Dedifferentiated amniotic fluid mesenchymal stem cell (primary cell): ENCODE measurements around the gene TENM4.

Experiments used
- DNase-seq: peaks from one replicate; pipeline ENCODE4 v3.0.0-alpha.2; 2016; ENCODE audit errors: extremely low spot score

Gene TENM4

GRCh38 chr11:78812513-78813293 is 628.1 kb downstream of the TENM4 start:
- DNase-seq: no peak

- no peak for DNase-seq
Measured at GRCh38 chr11:78810559-78811009, 630.2 kb downstream of the TENM4 start.

GRCh38 chr11:78809931-78810541 is 630.8 kb downstream of the TENM4 start:
- DNase-seq: no peak

- no peak for DNase-seq
Measured at GRCh38 chr11:78808923-78809322, 631.9 kb downstream of the TENM4 start.

DNA sequence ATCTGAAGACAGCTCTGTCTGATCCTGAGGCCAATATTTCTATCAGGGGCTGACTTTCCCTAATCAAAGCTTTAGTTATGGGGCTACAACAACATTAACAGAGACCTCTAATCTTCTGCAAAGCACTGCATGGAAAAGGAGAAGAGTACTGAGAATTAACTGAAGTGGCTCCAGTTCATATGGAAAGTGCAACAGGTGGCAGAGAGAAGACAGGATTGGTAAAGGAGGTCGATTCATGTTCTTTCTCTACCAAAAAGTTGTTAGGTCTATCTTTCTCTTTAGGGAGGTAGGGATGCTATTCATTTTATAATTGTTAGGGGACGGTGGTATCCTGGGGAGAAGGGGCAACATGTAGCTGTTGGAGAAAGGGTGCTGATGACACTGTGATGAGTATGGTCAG is 633.5 kb downstream of the TENM4 start:
- no peak for DNase-seq

DNA sequence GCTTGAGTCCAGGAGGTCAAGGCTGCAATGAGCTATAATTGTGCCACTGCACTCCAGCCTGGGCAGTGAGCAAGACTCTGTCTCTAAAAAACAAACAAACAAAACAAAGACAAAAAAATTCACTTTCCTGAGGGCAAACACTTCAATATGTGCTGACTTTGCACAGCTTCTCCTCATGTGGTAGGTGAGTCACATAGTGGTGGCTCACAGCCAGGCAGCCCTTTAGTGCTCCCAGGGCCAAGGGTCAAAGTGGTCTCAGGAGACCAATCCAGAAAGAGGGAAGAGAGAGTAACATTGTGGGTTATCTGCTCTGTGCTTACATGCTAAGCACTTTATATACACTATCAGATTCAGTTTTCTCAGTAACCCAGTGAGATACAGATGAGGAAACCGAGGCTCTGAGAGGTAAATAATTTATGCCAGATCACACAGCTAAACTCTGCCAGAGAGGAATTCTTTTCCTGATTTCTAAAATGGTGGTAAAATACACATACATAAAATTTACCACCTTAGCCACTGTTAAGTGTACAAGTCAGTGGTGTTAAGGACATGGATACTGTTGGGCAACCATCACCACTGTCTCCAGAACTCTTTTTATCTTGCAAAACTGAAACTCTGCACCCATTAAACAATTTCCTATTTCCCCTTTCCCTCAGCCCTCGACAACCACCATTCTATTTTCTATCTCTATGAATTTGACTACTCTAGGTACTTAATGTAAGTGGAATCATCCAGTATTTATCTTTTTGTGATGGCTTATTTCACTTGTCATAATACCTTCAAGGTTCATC is 634.4 kb downstream of the TENM4 start:
- no peak for DNase-seq

DNA sequence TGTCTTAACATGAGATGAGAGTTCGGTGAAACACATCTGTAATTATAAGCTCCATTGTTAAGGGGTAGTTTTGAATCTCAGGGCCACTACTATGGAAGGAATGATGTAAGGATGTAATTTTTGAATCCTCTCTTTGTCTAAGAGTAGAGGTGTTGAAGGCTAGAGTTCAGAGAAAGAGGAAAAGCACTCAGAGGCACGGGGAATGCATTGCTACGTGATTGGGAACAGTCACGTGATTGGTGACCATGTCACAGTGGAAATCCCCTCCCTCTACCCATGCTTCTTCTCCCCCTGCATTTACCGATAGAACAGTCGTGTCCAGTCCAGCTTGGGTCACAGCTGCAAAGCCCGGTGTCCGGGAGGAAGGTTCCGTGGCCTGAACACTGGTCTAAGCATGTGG is 635.8 kb downstream of the TENM4 start:
- no peak for DNase-seq

- no peak for DNase-seq
Measured at GRCh38 chr11:78803995-78804394, 636.8 kb downstream of the TENM4 start.

GRCh38 chr11:78802058-78802761 is 638.6 kb downstream of the TENM4 start:
- DNase-seq: peak; percentile 58

GRCh38 chr11:78801161-78801884 is 639.5 kb downstream of the TENM4 start:
- DNase-seq: peak; percentile 98

GRCh38 chr11:78800756-78801155 is 640.1 kb downstream of the TENM4 start:
- DNase-seq: no peak

GRCh38 chr11:78800096-78800690 is 640.6 kb downstream of the TENM4 start:
- no peak for DNase-seq

GRCh38 chr11:78798663-78799062 is 642.2 kb downstream of the TENM4 start:
- DNase-seq: no peak

GRCh38 chr11:78797559-78797958 is 643.3 kb downstream of the TENM4 start:
- DNase-seq: no peak

DNA sequence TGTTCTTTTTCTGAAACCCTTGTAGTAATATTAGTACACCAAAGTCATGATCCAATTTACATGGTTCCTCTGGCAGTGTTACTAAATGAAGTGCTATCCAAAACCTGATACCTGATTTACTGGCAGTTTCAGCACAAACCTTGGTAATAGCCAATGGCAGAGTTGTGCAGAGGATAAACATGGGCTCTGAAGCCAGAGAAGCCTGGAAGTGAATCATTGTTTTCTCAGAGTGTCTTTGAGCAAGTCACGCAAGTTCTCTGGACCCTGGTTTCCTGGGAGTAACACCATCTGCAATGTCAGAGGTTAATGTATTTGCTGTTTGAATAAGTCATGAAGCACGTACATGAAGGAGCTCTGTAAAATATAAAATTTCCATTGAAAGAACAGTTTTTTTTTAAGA is 643.9 kb downstream of the TENM4 start:
- DNase-seq: peak; percentile 81

- no peak for DNase-seq
Measured at GRCh38 chr11:78795621-78796261, 645.1 kb downstream of the TENM4 start.

- DNase-seq: no peak
Measured at GRCh38 chr11:78791964-78792363, 648.9 kb downstream of the TENM4 start.

DNA sequence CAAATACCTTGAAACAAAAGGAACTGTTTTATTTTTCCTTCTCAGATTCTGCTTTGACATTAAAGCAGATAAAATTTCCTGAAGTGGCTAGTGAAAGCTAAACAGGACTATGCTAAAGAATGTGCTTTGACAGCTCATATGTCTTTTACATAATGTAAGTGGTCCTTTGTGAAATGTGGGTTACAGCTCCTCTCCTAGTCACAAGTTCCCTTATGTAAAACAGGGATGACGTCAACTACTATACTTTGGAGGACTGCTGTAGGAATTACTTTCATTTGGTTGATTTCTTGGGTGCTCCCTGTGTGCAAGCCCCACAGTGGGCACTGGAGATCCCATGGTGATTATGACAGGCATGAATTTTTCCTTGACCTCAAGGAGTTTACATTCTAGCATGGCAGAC is 649.6 kb downstream of the TENM4 start:
- no peak for DNase-seq

GRCh38 chr11:78790784-78791183 is 650.0 kb downstream of the TENM4 start:
- no peak for DNase-seq

DNA sequence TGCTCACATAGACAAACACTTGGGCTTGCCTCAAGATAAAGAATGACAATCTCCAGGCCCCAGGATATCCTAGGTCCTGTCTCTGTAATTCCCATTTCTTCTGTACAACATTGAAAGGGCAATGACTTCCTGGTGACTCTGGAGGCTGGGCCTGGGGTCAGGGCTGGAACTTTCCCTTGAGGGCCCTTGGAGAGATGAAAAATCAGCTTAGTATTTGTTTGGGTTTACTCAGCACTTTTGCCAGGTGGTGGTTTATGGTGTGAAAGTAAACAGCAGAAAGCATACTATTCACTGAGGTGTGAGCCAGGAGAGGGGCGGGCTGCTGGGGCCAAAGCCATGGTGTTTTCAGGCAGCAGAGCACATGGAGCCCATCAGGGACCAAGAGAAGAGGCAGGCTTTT is 651.5 kb downstream of the TENM4 start:
- no peak for DNase-seq
